ENCODE data around the gene NHLRC4. TPM values are rescaled to one million over a fixed set of nuclear protein-coding genes. Genes with fewer than 3 reads are reported as not detected.

NHLRC4 gene
- total and polyA plus RNA-seq, 2 of the 8 experiments (the other 6 are each of a cell fraction or from before 2014, with no cell fraction given) = 0.60 to 0.76 TPM

DNA sequence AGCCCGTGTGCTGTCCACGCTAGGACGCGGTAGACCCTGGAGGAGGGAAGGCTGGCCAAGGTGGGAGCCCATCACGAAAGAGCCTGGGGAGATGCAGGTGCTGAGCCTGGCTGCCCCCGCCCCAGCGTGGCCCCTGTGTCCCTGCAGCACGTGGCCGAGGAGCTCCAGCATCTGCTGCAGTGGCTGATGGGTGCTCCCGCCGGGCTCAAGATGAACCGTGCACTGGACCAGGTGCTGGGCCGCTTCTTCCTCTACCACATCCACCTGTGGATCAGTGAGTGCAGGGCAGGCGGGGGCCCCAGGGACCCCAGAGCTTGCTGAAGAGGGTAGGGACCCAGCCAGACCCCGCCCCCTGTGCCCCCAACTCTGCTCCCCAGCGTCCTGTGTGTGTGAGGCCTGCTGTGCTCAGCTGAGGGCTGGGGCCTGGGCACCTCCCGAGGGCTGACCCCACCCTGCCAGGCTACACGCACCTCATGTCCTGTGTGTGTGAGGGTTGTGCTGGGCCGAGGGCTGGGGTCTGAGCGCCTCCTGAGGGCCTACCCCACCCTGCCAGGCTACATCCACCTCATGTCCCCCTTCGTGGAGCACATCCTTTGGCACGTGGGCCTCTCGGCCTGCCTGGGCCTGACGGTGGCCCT, 11.5 kb downstream of the NHLRC4 start:
- H3K23me2 ChIP-seq (ENCODE audit: low read depth, low read length) = no peaks in the 10 kb centered on the region
- peak overlapping the region; percentile 79 for H4K8ac ChIP-seq (ENCODE audit: extremely low read depth, insufficient read depth, low read length)
- 0 out of 2 replicates have a peak overlapping the region, but pooled peaks have one; percentile 3 for H3K18ac ChIP-seq (ENCODE audit: extremely low read depth, low read length)
- H3K56ac ChIP-seq (replicated peaks; ENCODE audit: insufficient read length, low read depth, low read length) = no peak overlapping the region
- H2BK20ac ChIP-seq (ENCODE audit: low read length) = no peak overlapping the region
- no peaks in the 10 kb centered on the region for H3K9me3 ChIP-seq (ENCODE audit: insufficient read depth in 2 of 2, low read depth in 1 of 2, low read length in 1 of 2)
- peaks cover 0 to 15% of the 10 kb centered on the region in 2 experiments for H4K20me1 ChIP-seq (replicated peaks in 1 of 2; ENCODE audit: control insufficient read depth in 1 of 2, insufficient read depth in 2 of 2, low read length in 2 of 2)
- peak overlapping the region; percentile 69; the same call in 1 of the 2 replicates for H2BK12ac ChIP-seq (ENCODE audit: low read depth, low read length)
- peaks cover 0 to 16% (median 0%) of the 10 kb centered on the region in 4 experiments; a peak in 3 of 8 replicates for H3K36me3 ChIP-seq (ENCODE audit: control insufficient read depth in 2 of 4, insufficient read depth in 4 of 4, low read length in 3 of 4)
- H2BK120ac ChIP-seq (replicated peaks; ENCODE audit: low read depth, low read length) = no peak overlapping the region
- no peak overlapping the region for H3K27ac ChIP-seq (ENCODE audit: low read depth, low read length)
- H3K23ac ChIP-seq (ENCODE audit: insufficient read length) = no peak overlapping the region
- peak overlapping the region; percentile 81 for H4K91ac ChIP-seq (replicated peaks; ENCODE audit: insufficient read length, low read length)
- H3K9ac ChIP-seq (replicated peaks in 1 of 4; ENCODE audit: extremely low read depth in 1 of 4, low read depth in 3 of 4, low read length in 3 of 4) = no peak overlapping the region
- no peak overlapping the region for H2AK5ac ChIP-seq (ENCODE audit: low read depth, low read length)
- ChIA-PET POLR2A (ENCODE audit: partially characterized antibody) (interaction anchor here (1.0 to 7.9 kb wide), 8 partner anchors 10 to 196 kb away, joined by 3 to 58 read pairs (median 5); partner anchors contain the start of genes CAPN15, METTL26, NHLRC4 and PGAP6), CTCF (ENCODE audit: partially characterized antibody) (interaction anchor here (0.9 to 4.8 kb wide), 14 partner anchors 11 to 195 kb away, joined by 3 to 26 read pairs (median 5); partner anchors contain the start of gene NHLRC4)
- FAIRE-seq (no peak), DNase-seq (ENCODE audit: low read depth in 1 of 2, low spot score in 2 of 2) (no peak)
- peak overlapping the region in 1 of 4 experiments; percentile 29; a peak in 1 of 8 replicates for H3K4me3 ChIP-seq (ENCODE audit: extremely low read depth in 1 of 4, insufficient read depth in 2 of 4, low read depth in 3 of 4, low read length in 4 of 4)
- no peak overlapping the region for H3K14ac ChIP-seq (ENCODE audit: insufficient read length)
- H3K79me1 ChIP-seq (ENCODE audit: low read depth, low read length) = no peaks in the 10 kb centered on the region
- TF ChIP-seq RNF2 (IDR thresholded peaks at IDR 0.05; ENCODE audit: borderline replicate concordance, low read depth, low read length, missing control alignments, poor library complexity, severe bottlenecking) (no peak), SIRT6 (IDR thresholded peaks at IDR 0.05; ENCODE audit: low read length) (no peak), SP2 (IDR thresholded peaks at IDR 0.05; ENCODE audit: low read length) (no peak), GABPA (IDR thresholded peaks at IDR 0.05; ENCODE audit: borderline replicate concordance, insufficient read depth, low read length) (no peak)
- no peak overlapping the region for H3K4ac ChIP-seq (replicated peaks; ENCODE audit: insufficient read length, low read depth, low read length)
- no peaks in the 10 kb centered on the region for H3K27me3 ChIP-seq (replicated peaks in 1 of 4; ENCODE audit: control insufficient read depth in 3 of 4, extremely low read depth in 1 of 4, insufficient read depth in 3 of 4, low read length in 3 of 4)
- no peak overlapping the region for H2AFZ ChIP-seq (ENCODE audit: low read length)
- H3K4me1 ChIP-seq (replicated peaks in 1 of 4; ENCODE audit: control insufficient read depth in 3 of 4, insufficient read depth in 4 of 4, low read length in 3 of 4) = peaks cover 0 to 10% (median 7%) of the 10 kb centered on the region in 4 experiments; a peak in 5 of 7 replicates
- H2BK15ac ChIP-seq (ENCODE audit: low read length) = peak overlapping the region; percentile 72; the same call in 1 of the 2 replicates
- peak overlapping the region; percentile 9 to 93 for H3K4me2 ChIP-seq (ENCODE audit: insufficient read depth in 1 of 2, low read depth in 2 of 2, low read length in 2 of 2)
- H3K79me2 ChIP-seq (ENCODE audit: control insufficient read depth in 1 of 2, insufficient read depth in 2 of 2, low read length in 2 of 2) = no peaks in the 10 kb centered on the region
- no peak overlapping the region for H2BK5ac ChIP-seq (ENCODE audit: low read depth, low read length)
- no peak overlapping the region for H4K5ac ChIP-seq (ENCODE audit: insufficient read length, low read depth, low read length)
- WGBS, 2 experiments (ENCODE audit: extremely low coverage in 1 of 2, insufficient coverage in 1 of 2, insufficient read length in 1 of 2, insufficient replicate concordance in 2 of 2, low coverage in 1 of 2, low lambda C conversion rate in 2 of 2, missing lambda C conversion rate in 1 of 2) = 78% methylated on average over 21 of the region's 24 CpGs; no CpG with 5 or more reads in 1 of the 2 experiments

Measured in H1 (cell line).